Measurements from ENCODE around the gene PSME3IP1.
"Not testable (repeated sequence)": the region's sequence is repeated elsewhere in the genome, so short reads cannot be mapped to it uniquely, and the experiment has no call there.

Gene PSME3IP1

GRCh38 chr16:57192720-57193486, 7.1 kb upstream of the PSME3IP1 start:
- H3K4me3 ChIP-seq (ENCODE audit: low read depth, low read length), result no peak overlapping the region

GRCh38 chr16:57192146-57192545, 6.3 kb upstream of the PSME3IP1 start:
- no peak overlapping the region for H3K4me3 ChIP-seq (ENCODE audit: low read depth, low read length)
- TF ChIP-seq CTCF (IDR thresholded peaks at IDR 0.05; ENCODE audit: low read depth, low read length) (no peak), MYC (IDR thresholded peaks at IDR 0.05; ENCODE audit: low read depth, low read length) (no peak)

More at GRCh38 chr16:57192720-57193486, 7.1 kb upstream of the PSME3IP1 start:
- TF ChIP-seq POLR2A (IDR thresholded peaks at IDR 0.05; ENCODE audit: extremely low read depth, insufficient read length) (no peak), MAX (IDR thresholded peaks at IDR 0.05; ENCODE audit: low read depth, low read length) (no peak)
- DNase-seq (ENCODE audit: low read depth), result no peak

GRCh38 chr16:57191056-57191571, 5.3 kb upstream of the PSME3IP1 start:
- TF ChIP-seq POLR2A (IDR thresholded peaks at IDR 0.05; ENCODE audit: extremely low read depth, insufficient read length) (no peak), MAX (IDR thresholded peaks at IDR 0.05; ENCODE audit: low read depth, low read length) (no peak), CTCF (IDR thresholded peaks at IDR 0.05; ENCODE audit: low read depth, low read length) (no peak), MYC (IDR thresholded peaks at IDR 0.05; ENCODE audit: low read depth, low read length) (no peak)
- H3K4me3 ChIP-seq (ENCODE audit: low read depth, low read length), result no peak overlapping the region
- no peak for DNase-seq (ENCODE audit: low read depth)

More at GRCh38 chr16:57192146-57192545, 6.3 kb upstream of the PSME3IP1 start:
- no peak for DNase-seq (ENCODE audit: low read depth)

GRCh38 chr16:57190136-57190535, 4.3 kb upstream of the PSME3IP1 start:
- no peak for DNase-seq (ENCODE audit: low read depth)

GRCh38 chr16:57189527-57189926, 3.7 kb upstream of the PSME3IP1 start:
- DNase-seq (ENCODE audit: low read depth); H3K4me3 ChIP-seq (ENCODE audit: low read depth, low read length): not testable (repeated sequence)

More at GRCh38 chr16:57190136-57190535, 4.3 kb upstream of the PSME3IP1 start:
- H3K4me3 ChIP-seq (ENCODE audit: low read depth, low read length), result no peak overlapping the region
- TF ChIP-seq MYC (IDR thresholded peaks at IDR 0.05; ENCODE audit: low read depth, low read length) (no peak), CTCF (IDR thresholded peaks at IDR 0.05; ENCODE audit: low read depth, low read length) (no peak), POLR2A (IDR thresholded peaks at IDR 0.05; ENCODE audit: extremely low read depth, insufficient read length) (no peak), MAX (IDR thresholded peaks at IDR 0.05; ENCODE audit: low read depth, low read length) (no peak)

GRCh38 chr16:57188711-57189002, 2.8 kb upstream of the PSME3IP1 start:
- peak overlapping the region; percentile 12 for H3K4me3 ChIP-seq (ENCODE audit: low read depth, low read length)
- DNase-seq (ENCODE audit: low read depth), result no peak
- no peak for TF ChIP-seq CTCF (IDR thresholded peaks at IDR 0.05; ENCODE audit: low read depth, low read length)
- TF ChIP-seq MAX (IDR thresholded peaks at IDR 0.05; ENCODE audit: low read depth, low read length), result no peak
- no peak for TF ChIP-seq POLR2A (IDR thresholded peaks at IDR 0.05; ENCODE audit: extremely low read depth, insufficient read length)
- TF ChIP-seq MYC (IDR thresholded peaks at IDR 0.05; ENCODE audit: low read depth, low read length), result no peak

- peak overlapping the region; percentile 95 for H3K4me3 ChIP-seq (ENCODE audit: low read depth, low read length)
- DNase-seq (ENCODE audit: low read depth), result not testable (repeated sequence)
Measured at GRCh38 chr16:57187902-57188710, 2.3 kb upstream of the PSME3IP1 start.

Data from NB4 (cell line).